SKM-1 treated with dmso at 0.1 percent for 144 hours (cell line): ENCODE measurements around the gene NFIA.
"Not testable (repeated sequence)": the region's sequence is repeated elsewhere in the genome, so short reads cannot be mapped to it uniquely, and the experiment has no call there.

Experiments
- DNase-seq: peaks from one replicate; lab custom pipeline; 2025; ENCODE audit not compliant: unreplicated experiment; lab: John Stamatoyannopoulos, UW

The NFIA gene

GRCh38 chr1:61124696-61125095 is 42.3 kb downstream of the NFIA start:
- DNase-seq, result no peak

GRCh38 chr1:61125263-61125662 is 42.9 kb downstream of the NFIA start:
- DNase-seq, result no peak

- DNase-seq, result no peak
These were observed 43.5 kb downstream of the NFIA start for GRCh38 chr1:61125895-61126294.

GRCh38 chr1:61126843-61127242 is 44.5 kb downstream of the NFIA start:
- not testable (repeated sequence) for DNase-seq

- DNase-seq, result no peak
These were observed 48.1 kb downstream of the NFIA start for GRCh38 chr1:61130338-61131000.

GRCh38 chr1:61131248-61131647 is 48.9 kb downstream of the NFIA start:
- no peak for DNase-seq

- DNase-seq, result no peak
These were observed 49.4 kb downstream of the NFIA start for GRCh38 chr1:61131716-61132115.

- peak; percentile 26 for DNase-seq
These were observed 49.8 kb downstream of the NFIA start for GRCh38 chr1:61132176-61132638.

- DNase-seq, result no peak
These were observed 50.4 kb downstream of the NFIA start for GRCh38 chr1:61132645-61133334.

GRCh38 chr1:61133335-61134019 is 51.1 kb downstream of the NFIA start:
- DNase-seq, result no peak

- no peak for DNase-seq
These were observed 52.9 kb downstream of the NFIA start for GRCh38 chr1:61135291-61135690.

- no peak for DNase-seq
These were observed 55.9 kb downstream of the NFIA start for GRCh38 chr1:61138305-61138704.

GRCh38 chr1:61138921-61139774 is 56.8 kb downstream of the NFIA start:
- DNase-seq, result peak; percentile 81

GRCh38 chr1:61139775-61140549 is 57.6 kb downstream of the NFIA start:
- no peak for DNase-seq

- DNase-seq, result no peak
These were observed 58.4 kb downstream of the NFIA start for GRCh38 chr1:61140778-61141177.

GRCh38 chr1:61141288-61142042 is 59.1 kb downstream of the NFIA start:
- no peak for DNase-seq

- no peak for DNase-seq
These were observed 59.7 kb downstream of the NFIA start for GRCh38 chr1:61142043-61142440.

GRCh38 chr1:61142726-61143500 is 60.6 kb downstream of the NFIA start:
- DNase-seq, result no peak
